ENCODE results near the gene IDH2.
"Not testable (repeated sequence)": the region's sequence is repeated elsewhere in the genome, so short reads cannot be mapped to it uniquely, and the experiment has no call there.

IDH2 gene

GRCh38 chr15:90101969-90102890 lies at the start of gene IDH2:
TSS of gene IDH2 (minus strand) at chr15:90102468. CDS start at chr15:90102390, 78 bp downstream.
- FAIRE-seq (no peak), DNase-seq (ENCODE audit: low spot score) (peak; percentile 51)

- not testable (repeated sequence) for DNase-seq (ENCODE audit: low spot score); FAIRE-seq
These were observed 48.3 kb upstream of the IDH2 start for GRCh38 chr15:90150551-90150950.

GRCh38 chr15:90149609-90150340 lies 47.5 kb upstream of the IDH2 start:
- DNase-seq (ENCODE audit: low spot score) (no peak), FAIRE-seq (no peak)

- FAIRE-seq = not testable (repeated sequence)
These were observed 44.0 kb upstream of the IDH2 start for GRCh38 chr15:90146198-90146761.

GRCh38 chr15:90145761-90146160 lies 43.5 kb upstream of the IDH2 start:
- no peak for FAIRE-seq
- DNase-seq (ENCODE audit: low spot score) = no peak

More at GRCh38 chr15:90146198-90146761, 44.0 kb upstream of the IDH2 start:
- DNase-seq (ENCODE audit: low spot score) = not testable (repeated sequence)

- DNase-seq (ENCODE audit: low spot score) = no peak
- FAIRE-seq = no peak
These were observed 43.0 kb upstream of the IDH2 start for GRCh38 chr15:90145259-90145658.

GRCh38 chr15:90143166-90143655 lies 40.9 kb upstream of the IDH2 start:
- no peak for FAIRE-seq
- peak; percentile 47 for DNase-seq (ENCODE audit: low spot score)

GRCh38 chr15:90142216-90143165 lies 40.2 kb upstream of the IDH2 start:
- no peak for FAIRE-seq
- no peak for DNase-seq (ENCODE audit: low spot score)

- FAIRE-seq (no peak), DNase-seq (ENCODE audit: low spot score) (peak; percentile 37)
These were observed 39.4 kb upstream of the IDH2 start for GRCh38 chr15:90141646-90142045.

GRCh38 chr15:90139549-90139948 lies 37.3 kb upstream of the IDH2 start:
- DNase-seq (ENCODE audit: low spot score) = not testable (repeated sequence)

GRCh38 chr15:90138071-90138833 lies 36.0 kb upstream of the IDH2 start:
- DNase-seq (ENCODE audit: low spot score) = no peak

More at GRCh38 chr15:90139549-90139948, 37.3 kb upstream of the IDH2 start:
- not testable (repeated sequence) for FAIRE-seq

GRCh38 chr15:90132437-90132836 lies 30.2 kb upstream of the IDH2 start:
- DNase-seq (ENCODE audit: low spot score) (no peak), FAIRE-seq (no peak)

More at GRCh38 chr15:90138071-90138833, 36.0 kb upstream of the IDH2 start:
- no peak for FAIRE-seq

GRCh38 chr15:90131848-90132247 lies 29.6 kb upstream of the IDH2 start:
- FAIRE-seq (no peak), DNase-seq (ENCODE audit: low spot score) (no peak)

GRCh38 chr15:90130291-90130690 lies 28.0 kb upstream of the IDH2 start:
- no peak for FAIRE-seq

GRCh38 chr15:90126596-90127435 lies 24.5 kb upstream of the IDH2 start:
- FAIRE-seq (no peak), DNase-seq (ENCODE audit: low spot score) (no peak)

More at GRCh38 chr15:90130291-90130690, 28.0 kb upstream of the IDH2 start:
- DNase-seq (ENCODE audit: low spot score) = no peak

GRCh38 chr15:90126022-90126421 lies 23.8 kb upstream of the IDH2 start:
- DNase-seq (ENCODE audit: low spot score) (no peak), FAIRE-seq (no peak)

- DNase-seq (ENCODE audit: low spot score) = no peak
- FAIRE-seq = no peak
These were observed 22.2 kb upstream of the IDH2 start for GRCh38 chr15:90124507-90124906.

- FAIRE-seq (no peak), DNase-seq (ENCODE audit: low spot score) (no peak)
These were observed 18.8 kb upstream of the IDH2 start for GRCh38 chr15:90121086-90121485.

GRCh38 chr15:90119367-90119766 lies 17.1 kb upstream of the IDH2 start:
- DNase-seq (ENCODE audit: low spot score) (no peak), FAIRE-seq (no peak)
